EL (cell line): Measurements from ENCODE around the gene ATP8A2.
"Not testable (repeated sequence)": the region's sequence is repeated elsewhere in the genome, so short reads cannot be mapped to it uniquely, and the experiment has no call there.

Source experiments
- DNase-seq: peaks from one replicate; pipeline ENCODE4 v3.0.0-alpha.2; 2016

The ATP8A2 gene

DNA sequence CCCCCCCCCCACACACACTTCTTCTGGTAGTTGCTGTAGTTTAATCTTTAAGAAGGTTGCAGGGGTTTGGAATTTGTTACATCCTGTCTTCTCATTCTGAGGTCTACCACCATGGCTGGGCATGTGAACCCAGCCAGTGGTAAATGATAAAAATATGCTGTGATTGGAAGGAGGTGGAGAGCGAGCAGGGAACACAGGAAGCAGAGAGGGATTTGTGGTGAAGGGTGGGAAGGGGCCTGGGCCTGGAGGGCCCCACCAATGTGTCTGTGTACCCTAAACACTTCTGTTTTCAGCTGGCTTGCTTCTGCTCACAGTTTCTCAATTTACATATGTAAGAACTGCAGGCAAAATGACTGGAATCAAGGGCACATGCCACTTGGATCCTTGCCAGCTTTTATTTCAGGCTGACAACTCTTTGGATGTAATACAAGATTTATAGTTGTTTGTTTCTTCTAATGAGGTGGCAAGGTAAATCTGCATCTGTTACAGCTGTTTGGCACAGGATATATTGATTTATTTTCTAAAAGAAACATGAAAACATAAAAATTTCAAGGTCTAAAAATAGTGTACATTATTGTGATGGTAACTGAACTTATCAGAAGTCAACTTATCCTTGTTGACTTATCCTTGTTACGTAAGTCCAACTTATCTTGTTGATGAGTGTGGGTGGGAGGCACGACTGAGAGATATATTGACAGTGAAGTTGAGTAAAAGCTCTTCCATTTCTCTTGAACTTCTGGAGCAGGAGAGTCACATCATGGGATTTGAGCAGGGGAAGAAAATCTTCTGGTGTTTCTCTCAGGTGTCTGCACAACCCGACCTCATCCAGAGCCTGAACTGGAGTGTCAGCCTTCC lies 366.8 kb downstream of the ATP8A2 start:
- peak; percentile 56 for DNase-seq

DNA sequence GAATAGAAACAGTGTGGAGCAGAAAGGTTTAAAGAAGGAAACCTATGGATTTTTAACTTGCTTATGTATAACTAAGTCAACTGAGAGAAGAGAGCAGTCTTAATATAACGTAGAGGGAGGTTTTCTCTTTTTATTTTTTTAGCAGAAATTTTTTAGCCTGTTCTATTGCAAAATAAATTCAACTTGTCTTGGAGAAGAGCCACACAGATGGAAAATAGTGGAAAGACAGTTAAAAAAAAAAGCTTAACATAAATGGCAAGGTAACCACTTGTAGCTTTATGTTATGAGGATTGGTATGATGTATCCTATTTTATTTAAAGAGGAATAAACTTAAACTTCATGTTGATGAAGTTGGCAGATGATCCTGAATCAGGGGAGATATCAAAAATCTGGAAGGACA lies 367.6 kb downstream of the ATP8A2 start:
- DNase-seq: no peak

DNA sequence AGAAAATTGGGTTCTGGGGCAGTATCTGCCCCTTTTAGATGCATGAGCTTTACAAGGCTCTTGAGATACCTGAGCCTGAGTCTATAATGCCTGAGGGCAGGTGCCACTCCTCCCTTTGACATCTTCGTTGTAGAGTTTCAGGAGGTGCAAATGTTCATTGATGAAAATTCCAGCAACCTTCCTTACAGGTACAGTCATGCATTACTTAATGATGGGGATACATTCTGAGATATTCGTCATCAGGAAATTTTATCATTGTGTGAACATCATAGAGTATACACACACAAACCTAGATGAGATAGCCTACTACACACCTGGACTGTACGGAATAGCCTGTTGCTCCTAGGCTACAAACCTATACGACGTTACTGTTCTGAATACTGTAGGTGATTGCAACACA lies 370.0 kb downstream of the ATP8A2 start:
- no peak for DNase-seq

DNA sequence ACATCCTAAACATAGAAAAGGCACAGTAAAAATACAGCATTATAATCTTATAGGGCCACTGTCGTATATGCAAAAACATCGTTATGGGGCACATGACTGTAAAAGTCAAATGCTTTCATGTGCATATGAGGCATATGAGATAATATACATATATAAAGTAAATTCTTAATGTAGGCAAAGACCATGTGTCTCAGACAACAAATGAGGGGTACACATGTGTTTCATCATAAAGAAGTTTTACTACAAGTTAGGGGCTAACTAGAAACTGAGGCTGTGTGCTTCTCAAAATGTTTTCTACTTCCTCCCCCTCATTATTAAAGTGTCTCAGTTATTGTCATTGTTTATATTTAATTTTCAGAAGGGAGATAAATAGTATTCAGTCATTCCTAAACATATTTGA lies 370.4 kb downstream of the ATP8A2 start:
- no peak for DNase-seq

DNA sequence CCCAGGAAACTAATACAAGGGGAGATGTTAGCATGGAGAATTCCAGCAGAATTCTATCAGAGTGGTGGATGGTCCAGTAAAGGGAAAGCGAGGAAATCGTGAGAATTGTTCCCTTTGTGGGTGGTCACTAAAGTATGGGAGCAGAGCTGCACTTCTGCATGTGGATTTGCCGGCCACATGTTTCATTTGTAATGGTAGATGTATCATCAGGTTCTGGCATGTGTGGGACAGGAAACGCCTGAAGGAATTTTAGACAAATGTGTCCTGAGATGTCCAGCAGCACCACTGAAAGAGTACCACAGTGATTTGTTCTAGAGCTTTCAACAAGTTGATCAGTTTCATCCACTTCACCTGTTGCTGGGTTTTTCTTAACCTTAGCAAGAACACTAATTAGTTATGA lies 371.6 kb downstream of the ATP8A2 start:
- peak; percentile 55 for DNase-seq

DNA sequence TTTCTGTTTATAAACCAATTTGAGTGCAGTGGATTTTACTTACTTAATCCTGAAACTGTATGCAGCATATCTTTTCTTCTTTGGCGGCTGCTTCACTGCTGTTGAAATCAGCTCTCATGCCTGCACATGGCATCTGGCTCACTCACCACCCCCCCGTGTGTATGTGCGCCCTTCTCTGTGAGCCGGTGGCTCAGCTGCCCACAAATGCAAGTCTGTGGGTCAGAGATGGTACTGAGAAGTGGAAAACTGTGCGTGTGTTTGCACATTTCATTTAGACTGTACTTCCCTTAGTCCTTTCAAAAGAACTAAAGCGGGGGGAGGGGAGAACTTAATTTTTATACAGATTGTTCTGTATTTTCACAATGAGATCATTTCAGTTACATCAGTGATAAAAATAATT lies 372.4 kb downstream of the ATP8A2 start:
- peak; percentile 22 for DNase-seq

DNA sequence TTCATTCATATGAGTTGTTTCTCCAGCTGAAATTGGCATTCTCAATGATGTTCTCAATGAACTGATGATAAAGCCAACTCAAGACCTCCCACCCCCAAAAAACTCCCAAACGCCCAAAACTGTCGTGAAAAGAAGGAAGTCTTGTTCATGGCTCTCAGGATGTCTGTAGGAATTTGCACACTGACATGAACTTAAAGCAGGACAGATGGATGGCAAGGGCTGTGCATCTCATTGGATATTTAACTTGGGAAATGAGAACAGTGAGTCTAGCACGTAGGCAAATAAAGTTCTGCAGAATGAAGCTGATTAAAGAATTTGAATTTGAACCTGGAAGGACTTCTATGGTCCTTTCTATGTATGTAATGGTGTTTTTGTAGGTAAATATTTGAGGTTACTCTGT lies 374.4 kb downstream of the ATP8A2 start:
- DNase-seq: no peak

DNA sequence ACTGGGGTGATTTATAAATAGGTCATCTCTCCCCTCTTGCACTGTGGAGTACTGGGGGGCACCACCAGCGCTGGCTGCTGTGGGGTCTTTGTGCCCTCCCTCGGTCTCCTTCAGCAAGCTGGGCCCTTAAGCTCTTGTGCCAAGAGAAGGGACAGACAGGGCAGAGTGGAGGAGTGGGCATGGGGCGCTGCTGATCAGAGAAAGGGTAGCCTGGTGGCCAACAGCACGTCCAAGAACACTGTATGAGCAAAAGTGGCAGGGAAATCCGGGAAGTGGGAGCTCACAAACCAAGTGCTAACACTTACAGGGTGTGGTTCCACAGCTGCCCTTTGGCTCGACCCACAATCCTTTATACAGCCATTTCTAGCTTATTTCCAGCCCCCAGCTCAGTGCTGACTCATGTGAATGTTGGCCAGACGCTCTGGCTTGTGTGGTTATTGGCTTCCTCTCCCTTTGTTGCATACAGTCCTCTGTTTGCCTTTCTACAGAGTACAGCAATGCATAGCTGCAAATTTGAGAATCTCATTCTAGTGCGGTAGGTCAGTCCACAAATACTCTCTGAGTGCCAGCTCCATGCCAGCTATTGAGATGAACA lies 381.3 kb downstream of the ATP8A2 start:
- DNase-seq: peak; percentile 74

DNA sequence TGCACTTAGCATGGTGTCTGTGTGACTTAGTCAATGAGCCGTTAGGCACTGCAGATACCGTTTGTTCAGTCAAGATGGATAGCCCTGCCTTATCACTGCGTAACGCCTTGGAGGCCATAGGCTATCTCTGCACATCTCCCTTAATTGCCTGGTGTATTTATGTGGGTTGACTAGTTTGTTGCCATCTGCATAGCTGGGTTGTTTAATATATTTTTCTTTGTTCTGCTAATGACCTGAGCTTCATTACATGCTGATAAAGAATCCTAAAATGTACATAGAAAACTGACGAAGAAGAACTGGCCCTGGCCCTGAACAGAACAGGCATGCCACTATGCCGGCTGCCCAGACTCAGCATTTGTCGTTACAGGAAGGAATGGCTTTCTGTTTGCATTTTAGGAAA lies 382.2 kb downstream of the ATP8A2 start:
- DNase-seq: no peak

DNA sequence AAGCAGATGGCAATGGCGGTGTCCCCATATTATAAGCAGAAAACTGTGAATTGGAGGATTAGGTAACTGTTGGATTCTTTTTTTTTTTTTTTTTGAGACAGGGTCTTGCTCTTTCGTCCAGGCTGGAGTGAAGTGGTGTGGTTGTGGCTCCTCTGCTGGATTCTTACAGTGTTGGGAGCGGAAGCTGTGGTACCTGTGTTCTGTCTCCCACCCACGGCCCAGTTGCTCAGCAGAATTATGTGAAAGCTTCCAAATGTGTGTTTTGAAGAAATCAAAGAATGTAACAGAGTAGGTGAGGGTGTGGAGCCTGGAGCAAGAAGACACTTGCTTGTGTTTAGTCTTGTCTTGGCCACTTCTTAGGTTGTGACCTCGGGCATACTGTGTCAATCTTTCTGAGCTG lies 384.5 kb downstream of the ATP8A2 start:
- DNase-seq: no peak

DNA sequence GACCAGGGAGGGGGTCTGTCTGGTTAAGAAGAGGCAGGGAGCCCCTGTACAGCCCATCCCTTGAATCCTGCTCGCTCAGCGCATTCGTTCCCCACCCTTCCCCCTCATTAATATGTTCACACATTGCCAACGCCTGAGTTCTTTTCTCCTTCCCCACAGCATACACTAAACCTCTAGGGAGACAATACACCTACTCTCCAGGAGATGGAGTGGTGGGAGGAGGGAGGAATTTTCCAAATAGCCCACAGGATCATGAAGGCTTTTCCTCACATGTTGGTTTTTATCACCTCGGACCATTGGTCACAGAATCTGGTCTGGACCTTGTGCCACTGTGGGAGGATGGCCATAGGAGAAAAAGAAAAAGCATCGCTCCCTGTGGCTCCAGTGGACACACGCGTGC lies 385.1 kb downstream of the ATP8A2 start:
- DNase-seq: no peak

DNA sequence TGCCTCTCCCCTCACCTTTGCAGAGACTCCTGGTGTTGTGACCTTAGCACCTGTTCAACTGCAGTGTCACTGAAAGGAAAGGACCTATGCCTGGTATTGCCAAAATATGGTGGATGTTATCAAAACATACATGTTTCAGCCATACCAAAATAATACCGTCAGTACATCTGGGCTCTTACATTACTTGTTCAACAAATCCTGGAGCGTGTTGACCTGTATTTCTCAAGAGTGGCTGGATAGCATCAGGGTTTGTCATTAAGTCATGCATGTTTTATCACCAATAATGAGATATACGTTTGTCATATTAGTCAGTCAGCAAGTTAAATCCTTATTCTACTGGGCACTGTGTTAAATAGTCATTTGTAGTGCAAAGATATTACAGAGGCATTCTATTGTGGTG lies 389.3 kb downstream of the ATP8A2 start:
- DNase-seq: no peak

DNA sequence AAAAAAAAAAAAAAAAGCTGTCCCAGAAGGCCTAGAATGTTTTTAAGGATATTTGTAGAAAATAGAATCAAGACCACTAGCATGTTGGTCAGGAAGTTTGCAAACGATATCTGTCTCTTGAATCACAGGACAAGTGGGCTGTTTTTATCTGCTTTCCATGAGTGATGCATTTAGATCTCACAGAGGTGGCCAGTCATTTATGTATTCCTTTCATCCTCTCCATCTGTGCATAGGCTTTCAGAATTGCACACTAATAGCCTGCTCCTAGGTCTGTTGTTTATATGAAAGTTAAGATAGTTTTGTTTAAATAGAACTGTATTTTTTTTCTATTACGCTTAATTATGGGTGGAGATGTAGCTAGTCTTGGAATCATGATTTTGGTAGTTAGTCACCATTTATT lies 390.5 kb downstream of the ATP8A2 start:
- DNase-seq: no peak

DNA sequence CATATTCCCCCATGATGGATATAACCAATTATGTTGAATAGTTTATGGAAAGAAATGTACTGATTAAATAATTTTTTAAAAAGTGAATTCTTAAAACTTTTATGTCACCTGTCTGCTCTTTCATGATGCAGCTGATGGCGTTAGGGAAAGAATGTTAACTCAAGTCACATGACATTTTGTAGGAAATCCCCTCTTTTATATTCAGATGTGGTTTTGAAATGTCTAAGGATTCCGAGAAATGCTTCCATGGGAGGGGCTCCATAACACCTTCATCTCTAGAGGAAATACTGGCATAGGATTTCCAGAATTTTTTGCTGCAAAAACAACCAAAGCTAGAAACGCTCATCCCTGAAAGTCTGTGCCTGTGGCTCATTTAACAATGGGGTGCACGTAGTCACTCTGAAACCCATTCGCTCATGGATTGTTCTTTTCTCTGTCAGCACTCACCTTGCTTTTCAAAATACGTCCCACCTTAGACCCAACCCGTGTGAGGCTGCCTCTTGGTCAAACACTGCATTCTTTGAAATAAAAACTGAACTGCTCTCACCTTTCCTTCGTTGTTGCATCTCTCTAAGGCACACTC lies 391.1 kb downstream of the ATP8A2 start:
- no peak for DNase-seq

DNA sequence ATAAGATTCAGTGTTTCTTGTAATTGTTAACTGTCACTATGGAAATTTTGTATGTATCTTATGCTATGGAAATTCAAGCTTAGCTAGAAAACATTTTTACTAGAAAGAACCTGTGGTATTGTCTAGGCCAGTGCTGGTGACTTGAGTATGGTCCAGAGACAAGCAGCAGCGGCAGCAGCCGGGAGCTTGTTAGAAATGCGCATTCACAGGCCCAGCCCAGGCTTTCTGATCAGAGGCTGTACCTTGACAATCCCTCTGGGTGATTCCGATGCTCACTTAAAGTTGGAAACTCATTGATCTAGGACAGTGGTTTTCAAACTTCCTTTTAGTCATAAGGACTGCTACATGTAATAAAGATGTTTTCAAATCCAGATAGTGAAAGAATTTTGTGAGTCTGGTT lies 392.6 kb downstream of the ATP8A2 start:
- DNase-seq: no peak

DNA sequence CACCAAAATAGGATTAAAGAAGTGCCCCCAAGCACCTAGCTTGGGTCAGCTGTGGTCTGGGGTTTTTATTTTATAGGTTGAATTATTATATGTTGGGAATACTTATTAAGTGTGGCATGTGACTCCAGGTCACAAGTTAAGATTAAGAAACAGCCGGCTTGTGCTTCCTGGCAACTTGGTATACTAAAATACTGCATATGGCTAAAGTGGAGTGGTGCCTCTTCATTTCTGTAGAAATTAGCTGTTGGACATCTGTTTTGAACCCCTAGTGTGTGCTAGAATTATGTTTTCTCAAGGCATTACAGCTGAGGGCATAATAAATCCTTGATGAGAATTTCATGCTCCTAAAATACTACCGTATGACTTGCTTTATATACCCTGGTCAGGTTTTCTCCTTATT lies 393.5 kb downstream of the ATP8A2 start:
- no peak for DNase-seq

DNA sequence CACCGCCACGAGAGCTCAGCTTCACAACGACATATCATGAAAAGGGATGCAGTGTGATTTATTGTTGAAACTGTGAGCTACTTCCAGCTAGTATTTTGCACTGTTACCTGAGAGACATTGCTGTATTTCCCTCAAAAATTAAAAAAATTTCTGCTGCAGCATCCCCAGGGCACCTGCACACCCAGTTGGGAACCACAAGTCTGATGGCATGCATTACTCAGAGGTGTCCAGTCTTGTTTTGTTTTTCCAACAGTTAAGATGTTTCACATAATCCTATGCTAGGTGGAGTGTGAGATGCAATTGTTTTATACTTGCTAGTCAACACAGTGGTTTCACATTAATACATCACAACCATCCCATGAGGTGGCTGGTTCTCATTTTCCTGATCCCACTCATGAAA lies 394.8 kb downstream of the ATP8A2 start:
- DNase-seq: no peak

DNA sequence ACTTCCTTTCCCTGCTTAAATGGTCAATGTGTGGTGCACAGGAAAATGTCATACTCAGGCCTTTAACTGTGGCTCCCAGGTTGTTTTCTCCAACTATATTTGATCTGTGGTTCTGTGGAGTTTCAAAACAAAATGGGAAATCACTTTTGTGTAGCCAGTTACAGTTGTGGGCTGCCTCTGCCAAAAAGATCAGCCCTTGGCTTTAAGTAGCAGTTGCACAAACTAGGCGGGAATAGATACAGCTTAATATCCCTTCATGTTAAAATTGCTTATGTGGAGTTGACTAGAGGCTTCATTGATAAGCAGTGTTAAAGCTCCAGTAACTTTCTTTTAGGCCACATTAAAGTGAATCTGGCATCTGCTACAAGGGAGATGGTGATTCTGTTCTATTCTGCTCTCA lies 395.2 kb downstream of the ATP8A2 start:
- no peak for DNase-seq

DNA sequence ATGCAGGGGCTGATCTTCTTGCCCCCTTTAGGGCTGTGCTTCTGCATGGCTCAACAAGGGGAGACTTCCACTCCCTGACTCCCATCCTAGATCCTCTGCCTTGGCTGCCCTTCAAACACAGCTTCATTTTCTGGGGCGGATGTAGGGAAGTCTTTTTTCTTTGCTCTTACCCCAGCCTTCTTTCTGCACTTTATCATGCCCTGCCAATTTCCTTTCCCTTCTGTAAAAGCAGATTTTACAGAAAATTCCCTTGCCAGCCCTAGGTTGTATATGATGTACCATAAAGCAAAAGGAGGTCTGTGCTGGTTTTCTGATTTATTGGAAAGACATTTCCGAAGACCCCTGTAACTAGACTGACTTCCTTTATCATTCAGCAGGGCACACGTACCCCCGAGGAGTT lies 396.6 kb downstream of the ATP8A2 start:
- DNase-seq: no peak

DNA sequence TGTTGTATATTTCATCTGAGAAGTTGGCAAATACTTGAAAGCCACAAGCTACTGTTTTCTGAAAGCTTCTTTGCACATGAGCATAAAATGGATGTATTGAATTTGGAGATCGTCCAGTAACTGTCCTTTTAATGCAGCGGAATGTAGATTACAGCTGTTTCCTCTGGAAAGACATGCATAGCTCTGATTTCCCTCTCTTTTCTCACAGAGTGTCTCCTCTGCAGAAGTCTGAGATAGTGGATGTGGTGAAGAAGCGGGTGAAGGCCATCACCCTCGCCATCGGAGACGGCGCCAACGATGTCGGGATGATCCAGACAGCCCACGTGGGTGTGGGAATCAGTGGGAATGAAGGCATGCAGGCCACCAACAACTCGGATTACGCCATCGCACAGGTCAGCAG lies 397.1 kb downstream of the ATP8A2 start:
- no peak for DNase-seq

DNA sequence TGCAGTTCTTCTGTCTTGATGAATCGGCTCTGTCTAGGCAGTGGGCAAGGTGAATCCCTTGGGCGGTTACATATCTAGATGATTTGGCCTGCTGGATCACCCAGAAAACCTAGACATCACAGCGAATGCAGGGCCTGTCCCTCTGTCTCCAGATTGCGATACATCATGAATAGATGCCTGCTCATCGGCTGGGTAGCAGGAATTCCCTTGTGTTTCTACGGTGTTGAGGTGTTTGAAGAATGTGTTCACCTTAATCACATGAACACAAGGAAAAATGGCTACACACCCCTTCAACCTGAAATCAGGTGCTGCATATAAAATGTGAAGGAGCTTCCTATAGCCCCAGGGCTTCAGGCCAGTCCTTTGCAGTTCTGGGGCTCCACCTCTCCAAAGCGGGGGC lies 398.8 kb downstream of the ATP8A2 start:
- no peak for DNase-seq

DNA sequence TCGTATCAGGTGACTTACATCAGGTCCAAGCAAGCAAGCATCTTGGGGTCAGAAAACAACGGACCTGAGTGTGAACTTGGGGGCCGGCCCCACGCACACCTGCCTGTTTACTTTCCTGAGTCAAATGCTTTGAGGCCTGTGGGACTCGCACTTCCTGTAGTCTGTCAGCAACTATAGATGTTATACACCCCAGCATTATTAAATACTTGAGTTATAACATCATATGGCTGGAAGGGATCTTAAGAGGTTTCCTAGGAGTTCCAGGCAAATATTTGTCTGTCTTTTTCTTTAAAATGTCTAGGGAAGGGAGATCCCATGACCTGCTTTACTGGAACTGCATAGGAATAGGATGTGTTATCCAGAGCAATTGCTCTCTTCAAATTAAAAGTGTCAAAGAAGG lies 399.4 kb downstream of the ATP8A2 start:
- peak; percentile 38 for DNase-seq

DNA sequence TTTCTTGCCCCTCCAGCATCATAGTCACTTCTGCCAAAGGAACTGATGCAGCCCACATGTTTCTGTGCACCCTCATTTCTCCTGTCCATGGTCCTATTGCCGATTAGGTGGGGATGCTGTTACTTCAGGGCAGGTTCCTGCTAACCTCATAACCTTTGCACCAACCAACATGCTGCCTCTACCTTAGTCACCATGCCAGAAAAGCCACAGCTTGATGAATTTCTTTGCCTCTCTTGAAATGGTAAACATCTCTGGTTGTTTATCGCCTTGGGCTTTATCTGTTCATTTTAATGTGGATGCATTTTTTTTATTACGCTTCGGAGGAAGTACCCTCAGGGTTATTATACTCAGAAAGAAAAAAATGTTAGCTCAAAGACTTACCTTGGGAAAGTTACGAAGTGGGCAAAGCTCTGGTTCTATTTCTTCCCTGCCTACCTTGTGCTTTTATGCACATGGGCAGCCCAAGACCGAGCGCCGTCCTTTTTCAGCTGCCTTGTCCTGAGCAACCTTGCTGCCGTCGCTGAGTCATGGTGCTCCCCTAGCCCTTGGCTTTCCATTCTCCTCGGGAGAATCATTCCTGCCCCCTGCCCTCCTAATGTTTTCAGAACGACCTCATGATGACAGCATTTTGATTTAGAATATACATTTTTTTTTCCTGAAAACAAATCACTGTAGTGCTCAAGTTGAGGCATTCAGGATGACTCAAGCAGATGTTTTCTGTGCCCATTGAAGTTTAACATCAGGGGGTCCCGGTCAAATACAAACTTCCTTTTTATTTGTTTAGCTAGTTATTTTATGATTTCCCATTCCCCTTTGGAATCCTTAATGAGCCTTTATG lies 400.1 kb downstream of the ATP8A2 start:
- DNase-seq: peak; percentile 33

DNA sequence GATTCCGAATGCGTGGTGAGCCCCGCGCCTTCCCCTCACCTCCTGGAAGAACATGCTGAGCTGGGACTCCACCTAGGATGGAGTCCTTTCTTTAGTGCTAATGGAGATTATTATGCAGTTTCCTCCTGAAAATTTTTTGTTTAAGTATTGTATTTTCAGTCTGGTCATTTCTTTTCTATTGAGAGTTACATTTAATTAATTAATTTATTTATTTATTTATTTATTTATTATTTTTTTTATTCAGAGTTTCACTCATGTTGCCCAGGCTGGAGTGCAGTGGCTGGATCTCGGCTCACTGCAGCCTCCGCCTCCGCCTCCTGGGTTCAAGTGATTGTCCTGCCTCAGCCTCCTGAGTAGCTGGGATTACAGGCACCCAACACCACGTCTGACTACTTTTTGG lies 400.8 kb downstream of the ATP8A2 start:
- DNase-seq: not testable (repeated sequence)
